ENCODE measurements around the gene IL17F. TPM values are rescaled to one million over a fixed set of nuclear protein-coding genes. Genes with fewer than 3 reads are reported as not detected.
"Not testable (repeated sequence)": the region's sequence is repeated elsewhere in the genome, so short reads cannot be mapped to it uniquely, and the experiment has no call there.

Gene IL17F
- total RNA-seq, 1 donor from 2014 or later = not detected

DNA sequence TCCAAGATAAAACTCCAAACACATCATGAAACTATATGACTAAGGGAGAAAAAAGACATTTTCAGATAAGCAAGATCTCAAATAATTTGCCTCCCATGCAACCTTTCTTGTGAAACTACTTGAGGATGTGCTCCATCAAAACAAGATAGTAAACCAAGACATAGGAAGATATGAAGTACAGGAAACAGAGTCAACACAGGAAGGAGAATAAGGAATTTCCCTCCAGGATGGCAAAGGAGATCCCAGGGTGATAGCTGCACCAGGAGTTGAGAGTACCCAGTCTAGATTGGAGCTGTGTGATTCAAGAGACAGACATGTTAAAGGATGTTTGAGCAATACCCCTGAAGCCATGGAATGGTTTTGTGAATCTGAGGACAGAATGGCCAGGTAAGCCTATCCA is 42.8 kb downstream of the IL17F start:
- H3K27ac ChIP-seq (ENCODE audit: low read depth, low read length) = no peak overlapping the region
- H3K27ac Mint-ChIP-seq (ENCODE audit: unreplicated experiment) = no peak overlapping the region
- TF ChIP-seq, protein P1, sequence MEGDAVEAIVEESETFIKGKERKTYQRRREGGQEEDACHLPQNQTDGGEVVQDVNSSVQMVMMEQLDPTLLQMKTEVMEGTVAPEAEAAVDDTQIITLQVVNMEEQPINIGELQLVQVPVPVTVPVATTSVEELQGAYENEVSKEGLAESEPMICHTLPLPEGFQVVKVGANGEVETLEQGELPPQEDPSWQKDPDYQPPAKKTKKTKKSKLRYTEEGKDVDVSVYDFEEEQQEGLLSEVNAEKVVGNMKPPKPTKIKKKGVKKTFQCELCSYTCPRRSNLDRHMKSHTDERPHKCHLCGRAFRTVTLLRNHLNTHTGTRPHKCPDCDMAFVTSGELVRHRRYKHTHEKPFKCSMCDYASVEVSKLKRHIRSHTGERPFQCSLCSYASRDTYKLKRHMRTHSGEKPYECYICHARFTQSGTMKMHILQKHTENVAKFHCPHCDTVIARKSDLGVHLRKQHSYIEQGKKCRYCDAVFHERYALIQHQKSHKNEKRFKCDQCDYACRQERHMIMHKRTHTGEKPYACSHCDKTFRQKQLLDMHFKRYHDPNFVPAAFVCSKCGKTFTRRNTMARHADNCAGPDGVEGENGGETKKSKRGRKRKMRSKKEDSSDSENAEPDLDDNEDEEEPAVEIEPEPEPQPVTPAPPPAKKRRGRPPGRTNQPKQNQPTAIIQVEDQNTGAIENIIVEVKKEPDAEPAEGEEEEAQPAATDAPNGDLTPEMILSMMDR (IDR thresholded peaks at IDR 0.05; ENCODE audit: insufficient read depth, low read depth, low read length) = no peak
- no peak for TF ChIP-seq EZH2 (IDR thresholded peaks at IDR 0.05; ENCODE audit: insufficient read depth, low read length)
- H3K9me3 Mint-ChIP-seq (ENCODE audit: unreplicated experiment) = peaks cover 24% of the 10 kb centered on the region
- H3K4me3 ChIP-seq (ENCODE audit: insufficient read depth, low read depth, low read length) = no peak overlapping the region
- no peak overlapping the region for H3K4me3 Mint-ChIP-seq (ENCODE audit: unreplicated experiment)
- no peaks in the 10 kb centered on the region for H3K79me2 ChIP-seq (ENCODE audit: insufficient read depth, low read length)
- no peaks in the 10 kb centered on the region for H3K27me3 ChIP-seq (ENCODE audit: insufficient read depth, low read length)
- no peak for FAIRE-seq
- no peaks in the 10 kb centered on the region for H3K36me3 ChIP-seq (ENCODE audit: insufficient read depth, low read length)
- H3K4me2 ChIP-seq (ENCODE audit: low read length) = no peak overlapping the region
- no peak overlapping the region for H3K9ac ChIP-seq (ENCODE audit: low read length)
- H3K36me3 Mint-ChIP-seq (ENCODE audit: low read depth, unreplicated experiment) = no peaks in the 10 kb centered on the region
- H2AFZ ChIP-seq (ENCODE audit: low read depth, low read length) = no peak overlapping the region
- no peak for DNase-seq (ENCODE audit: low read depth)
- H3K4me1 ChIP-seq (ENCODE audit: insufficient read depth, low read length) = no peaks in the 10 kb centered on the region
- no peaks in the 10 kb centered on the region for H3K4me1 Mint-ChIP-seq (ENCODE audit: low read depth, unreplicated experiment)
- no peaks in the 10 kb centered on the region for H3K9me3 ChIP-seq (ENCODE audit: insufficient read depth, low read depth, low read length)
- no peaks in the 10 kb centered on the region for H4K20me1 ChIP-seq (ENCODE audit: insufficient read depth, low read length)
- H3K27me3 Mint-ChIP-seq (ENCODE audit: low read depth, unreplicated experiment) = no peaks in the 10 kb centered on the region

DNA sequence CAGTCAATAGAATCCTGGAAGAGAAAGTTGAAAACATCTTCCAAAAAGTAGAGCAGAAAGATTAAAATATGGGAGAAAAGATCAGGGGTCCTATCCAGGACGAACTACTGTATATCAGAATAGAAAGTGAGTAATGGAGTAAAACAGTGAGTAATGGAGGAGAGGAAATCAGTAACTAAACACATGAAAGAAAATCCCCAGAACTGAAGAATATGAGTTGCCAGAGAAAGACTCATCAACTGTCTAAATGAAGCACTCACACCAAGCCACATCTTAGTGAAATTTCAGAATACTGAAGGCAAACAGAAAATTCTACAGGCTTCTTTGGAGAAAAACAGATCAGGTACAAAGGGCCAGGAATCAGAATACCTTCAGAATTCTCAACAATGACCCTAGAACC is 43.3 kb downstream of the IL17F start:
- no peak overlapping the region for H3K4me3 Mint-ChIP-seq (ENCODE audit: unreplicated experiment)
- TF ChIP-seq, protein P1 (IDR thresholded peaks at IDR 0.05; ENCODE audit: insufficient read depth, low read depth, low read length) = no peak
- TF ChIP-seq EZH2 (IDR thresholded peaks at IDR 0.05; ENCODE audit: insufficient read depth, low read length) = no peak
- no peaks in the 10 kb centered on the region for H4K20me1 ChIP-seq (ENCODE audit: insufficient read depth, low read length)

DNA sequence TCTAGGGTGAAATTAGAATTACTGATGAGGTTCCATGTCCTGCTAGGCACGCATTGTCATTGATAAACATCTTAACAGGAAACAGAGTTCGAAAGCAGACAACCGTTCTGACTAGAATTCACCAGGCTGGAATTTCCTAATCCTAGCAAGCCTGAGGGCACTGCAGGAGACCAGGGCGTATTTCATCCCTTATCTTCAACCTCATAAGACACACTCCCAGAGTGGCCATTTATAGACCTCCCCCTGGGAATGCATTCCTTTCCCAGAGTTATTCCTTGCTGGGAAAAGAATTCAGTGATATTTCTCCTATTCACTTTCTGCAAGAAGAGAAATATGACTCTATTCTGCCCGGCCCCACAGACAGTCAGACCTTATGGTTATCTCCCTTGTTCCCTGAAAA is 44.2 kb downstream of the IL17F start:
- not testable (repeated sequence) for H3K79me2 ChIP-seq (ENCODE audit: insufficient read depth, low read length); H3K36me3 Mint-ChIP-seq (ENCODE audit: low read depth, unreplicated experiment); H3K27ac Mint-ChIP-seq (ENCODE audit: unreplicated experiment); H3K4me1 Mint-ChIP-seq (ENCODE audit: low read depth, unreplicated experiment); H3K9me3 ChIP-seq (ENCODE audit: insufficient read depth, low read depth, low read length); H3K27me3 ChIP-seq (ENCODE audit: insufficient read depth, low read length); H4K20me1 ChIP-seq (ENCODE audit: insufficient read depth, low read length); H3K9ac ChIP-seq (ENCODE audit: low read length); H3K27ac ChIP-seq (ENCODE audit: low read depth, low read length); H3K4me2 ChIP-seq (ENCODE audit: low read length); H3K4me1 ChIP-seq (ENCODE audit: insufficient read depth, low read length); H3K4me3 ChIP-seq (ENCODE audit: insufficient read depth, low read depth, low read length); FAIRE-seq; H2AFZ ChIP-seq (ENCODE audit: low read depth, low read length); DNase-seq (ENCODE audit: low read depth); H3K36me3 ChIP-seq (ENCODE audit: insufficient read depth, low read length); H3K27me3 Mint-ChIP-seq (ENCODE audit: low read depth, unreplicated experiment); H3K4me3 Mint-ChIP-seq (ENCODE audit: unreplicated experiment)
- H3K9me3 Mint-ChIP-seq (ENCODE audit: unreplicated experiment) = peaks cover 24% of the 10 kb centered on the region

More for the DNA sequence above, 43.3 kb downstream of the IL17F start:
- Mint-ChIP-seq H3K4me1 (ENCODE audit: low read depth, unreplicated experiment) (no peaks in the 10 kb centered on the region), H3K9me3 (ENCODE audit: unreplicated experiment) (peaks cover 24% of the 10 kb centered on the region), H3K36me3 (ENCODE audit: low read depth, unreplicated experiment) (no peaks in the 10 kb centered on the region), H3K27me3 (ENCODE audit: low read depth, unreplicated experiment) (no peaks in the 10 kb centered on the region), H3K27ac (ENCODE audit: unreplicated experiment) (no peak overlapping the region)
- Histone ChIP-seq H3K27ac (ENCODE audit: low read depth, low read length) (no peak overlapping the region), H2AFZ (ENCODE audit: low read depth, low read length) (no peak overlapping the region), H3K4me3 (ENCODE audit: insufficient read depth, low read depth, low read length) (no peak overlapping the region), H3K79me2 (ENCODE audit: insufficient read depth, low read length) (no peaks in the 10 kb centered on the region), H3K27me3 (ENCODE audit: insufficient read depth, low read length) (no peaks in the 10 kb centered on the region), H3K4me2 (ENCODE audit: low read length) (no peak overlapping the region), H3K9me3 (ENCODE audit: insufficient read depth, low read depth, low read length) (no peaks in the 10 kb centered on the region), H3K9ac (ENCODE audit: low read length) (no peak overlapping the region), H3K36me3 (ENCODE audit: insufficient read depth, low read length) (no peaks in the 10 kb centered on the region), H3K4me1 (ENCODE audit: insufficient read depth, low read length) (no peaks in the 10 kb centered on the region)
- no peak for FAIRE-seq
- no peak for DNase-seq (ENCODE audit: low read depth)

Measured in astrocyte (in vitro differentiated cells and primary cell).